Measurements from ENCODE around the gene KIFC3.
"Not testable (repeated sequence)": the region's sequence is repeated elsewhere in the genome, so short reads cannot be mapped to it uniquely, and the experiment has no call there.

KIFC3 gene

DNA sequence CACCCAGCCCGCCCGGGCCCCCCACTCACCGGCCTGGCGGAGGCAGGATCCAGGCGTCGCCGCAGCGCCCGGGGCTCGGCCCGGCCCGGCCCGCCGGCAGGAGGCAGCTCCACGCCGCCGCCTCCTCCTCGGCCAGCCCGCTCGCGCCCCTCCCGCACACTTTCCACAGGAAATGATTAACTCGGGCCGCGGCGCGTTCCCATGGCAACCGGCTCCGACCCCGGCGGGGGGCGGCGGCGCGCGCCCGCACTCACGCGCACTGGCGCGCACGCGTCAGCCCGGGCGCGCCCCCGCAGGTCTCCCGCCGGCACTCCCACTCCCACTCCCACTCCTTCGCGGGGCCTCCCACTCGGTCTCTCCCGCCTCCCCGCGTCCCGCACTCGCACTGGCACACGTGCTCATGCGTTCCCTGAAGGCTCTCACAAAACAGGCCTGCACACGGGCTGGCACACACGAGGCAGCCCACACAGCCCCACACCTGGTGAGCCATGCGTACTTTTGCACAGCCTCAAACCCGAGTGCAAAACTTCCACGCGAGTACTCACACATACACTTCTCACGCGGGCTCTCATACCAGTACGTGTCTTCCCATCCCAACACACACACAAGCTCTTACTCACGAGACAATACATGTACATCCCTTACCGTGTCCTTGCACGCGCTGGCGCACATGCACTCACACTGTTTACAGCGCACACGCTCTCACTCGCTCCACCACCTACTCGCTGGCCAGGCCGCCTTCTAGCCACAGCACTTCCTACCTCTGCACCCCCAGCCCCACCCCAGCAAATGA is at the start of gene KIFC3:
Gene KIFC3, minus strand, starts transcription at position 151 of the 793 bp plus-strand sequence. CDS start 4,248 bp downstream, outside the sequence.
- peak; percentile 78 for DNase-seq (ENCODE audit: low spot score)

DNA sequence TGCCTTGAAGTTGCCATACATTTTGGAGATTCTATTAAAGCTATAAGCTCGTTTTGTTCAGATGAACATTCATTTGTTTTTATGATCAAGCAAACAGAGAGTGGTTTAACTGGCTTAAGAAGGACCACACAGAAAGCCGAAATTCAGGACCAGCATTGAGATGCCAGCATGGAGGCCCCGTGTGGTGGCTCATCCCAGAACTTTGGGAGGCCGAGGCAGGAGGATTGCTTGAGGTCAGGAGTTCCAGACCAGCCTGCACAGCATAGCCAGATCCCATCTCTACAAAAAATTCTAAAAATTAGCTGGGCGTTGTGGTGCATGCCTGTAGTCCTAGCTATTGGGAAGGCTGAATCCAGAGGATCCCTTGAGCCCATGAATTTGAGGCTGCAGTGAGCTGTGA is 45.9 kb upstream of the KIFC3 start:
- DNase-seq (ENCODE audit: low spot score), result no peak

DNA sequence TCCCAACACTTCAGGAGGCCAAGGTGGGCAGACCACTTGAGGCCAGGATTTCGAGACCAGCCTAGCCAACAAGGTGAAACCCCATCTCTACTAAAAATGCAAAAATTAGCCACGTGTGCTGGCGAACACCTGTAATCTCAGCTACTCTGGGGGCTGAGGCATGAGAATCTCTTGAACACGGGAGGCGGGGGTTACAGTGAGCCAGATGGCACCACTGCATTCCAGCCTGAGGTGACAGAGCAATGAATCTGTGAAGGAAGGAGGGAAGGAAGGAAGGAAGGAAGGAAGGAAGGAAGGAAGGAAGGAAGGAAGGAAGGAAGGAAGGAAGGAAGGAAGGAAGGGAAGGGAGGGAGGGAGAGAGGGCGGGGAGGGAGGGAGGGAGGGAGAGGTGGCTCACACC is 44.6 kb upstream of the KIFC3 start:
- DNase-seq (ENCODE audit: low spot score), result not testable (repeated sequence)

- no peak for DNase-seq (ENCODE audit: low spot score)
These were observed 43.9 kb upstream of the KIFC3 start for GRCh38 chr16:57846078-57846697.

GRCh38 chr16:57845115-57845514 is 42.8 kb upstream of the KIFC3 start:
- no peak for DNase-seq (ENCODE audit: low spot score)

DNA sequence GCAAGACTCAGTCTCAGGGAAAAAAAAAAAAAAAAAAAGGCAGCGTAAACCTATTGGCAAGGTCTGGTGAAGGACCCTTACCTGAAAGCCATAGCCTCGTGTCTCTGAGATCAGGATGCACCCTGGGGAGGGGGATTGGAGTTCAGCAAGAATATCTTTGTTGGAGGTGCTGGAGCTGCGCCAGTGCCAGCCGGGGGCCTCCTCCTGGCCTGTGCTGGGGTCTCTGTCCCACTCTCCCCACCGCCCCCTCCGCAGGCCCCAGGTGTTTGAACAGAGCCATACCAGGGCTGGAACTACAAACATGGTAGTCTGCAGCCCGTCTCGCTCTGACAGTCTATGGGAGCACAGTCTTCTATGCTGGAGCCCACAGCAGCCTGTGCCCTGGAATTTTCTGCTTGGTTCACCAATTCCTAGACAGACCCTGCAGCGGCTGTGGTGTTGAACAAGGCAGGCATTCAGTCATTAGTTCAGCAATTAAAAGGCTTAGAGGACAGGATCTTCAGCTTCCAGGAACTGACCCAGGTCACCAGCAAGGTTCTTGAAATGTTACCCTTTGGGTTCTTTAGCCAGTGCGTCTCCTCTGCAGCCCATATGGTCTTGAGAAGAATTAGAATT is 42.2 kb upstream of the KIFC3 start:
- no peak for DNase-seq (ENCODE audit: low spot score)

DNA sequence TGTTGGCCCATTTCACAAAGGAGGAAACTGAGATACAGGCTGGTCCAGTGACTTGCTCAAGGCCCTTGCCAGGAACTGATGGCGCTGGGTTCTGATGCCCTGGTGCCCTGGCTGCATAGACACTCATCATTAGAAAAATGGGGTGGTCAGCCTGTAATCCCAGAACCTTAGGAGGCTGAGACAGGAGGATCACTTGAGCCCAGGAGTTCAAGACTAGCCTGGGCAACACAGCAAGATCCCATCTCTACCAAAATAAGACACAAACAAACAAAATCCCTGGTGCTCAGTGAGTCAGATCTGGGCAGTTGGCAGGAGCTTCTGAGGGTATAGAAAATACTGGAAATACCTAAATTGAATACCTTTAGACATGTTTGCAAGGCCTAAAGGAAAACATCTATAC is 41.1 kb upstream of the KIFC3 start:
- DNase-seq (ENCODE audit: low spot score), result no peak

GRCh38 chr16:57842601-57843000 is 40.3 kb upstream of the KIFC3 start:
- no peak for DNase-seq (ENCODE audit: low spot score)

DNA sequence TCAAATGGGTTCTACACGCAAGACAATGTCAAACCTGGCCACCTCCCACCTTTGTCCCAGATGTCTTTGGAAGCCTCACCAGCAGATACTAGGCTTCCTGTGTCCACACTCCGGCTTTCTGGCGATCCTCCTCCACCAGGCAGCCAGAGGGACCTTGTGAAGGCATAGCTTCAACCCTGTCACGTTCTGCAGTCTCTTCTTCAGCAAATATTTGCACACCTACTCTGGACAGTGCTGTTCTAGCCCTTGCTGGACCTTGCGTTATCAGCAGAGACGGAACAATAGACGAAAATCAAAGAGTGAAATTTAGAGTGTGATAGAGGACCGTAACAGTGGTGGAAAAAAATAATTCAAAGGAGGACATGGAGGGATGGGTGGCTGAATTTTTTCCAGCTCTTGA is 38.5 kb upstream of the KIFC3 start:
- DNase-seq (ENCODE audit: low spot score), result no peak

DNA sequence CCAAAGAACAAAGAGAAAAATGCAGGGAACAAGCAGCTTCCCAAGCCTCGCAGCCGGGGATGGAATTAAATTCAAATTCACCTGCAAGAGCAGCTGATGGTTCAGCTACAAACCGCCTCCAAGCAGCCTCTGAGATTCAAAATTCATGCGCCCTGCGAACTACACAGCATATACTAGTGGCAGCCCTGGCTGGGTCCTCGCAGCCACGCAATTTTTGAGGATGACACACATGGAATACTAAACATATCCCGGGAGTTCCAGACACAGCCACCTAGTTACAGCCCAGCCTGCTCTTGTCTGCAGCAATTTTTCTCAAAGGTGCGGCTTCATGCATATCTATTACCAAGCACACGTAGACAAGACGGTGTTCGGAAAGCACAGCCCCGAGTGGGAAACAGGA is 35.9 kb upstream of the KIFC3 start:
- no peak for DNase-seq (ENCODE audit: low spot score)

DNA sequence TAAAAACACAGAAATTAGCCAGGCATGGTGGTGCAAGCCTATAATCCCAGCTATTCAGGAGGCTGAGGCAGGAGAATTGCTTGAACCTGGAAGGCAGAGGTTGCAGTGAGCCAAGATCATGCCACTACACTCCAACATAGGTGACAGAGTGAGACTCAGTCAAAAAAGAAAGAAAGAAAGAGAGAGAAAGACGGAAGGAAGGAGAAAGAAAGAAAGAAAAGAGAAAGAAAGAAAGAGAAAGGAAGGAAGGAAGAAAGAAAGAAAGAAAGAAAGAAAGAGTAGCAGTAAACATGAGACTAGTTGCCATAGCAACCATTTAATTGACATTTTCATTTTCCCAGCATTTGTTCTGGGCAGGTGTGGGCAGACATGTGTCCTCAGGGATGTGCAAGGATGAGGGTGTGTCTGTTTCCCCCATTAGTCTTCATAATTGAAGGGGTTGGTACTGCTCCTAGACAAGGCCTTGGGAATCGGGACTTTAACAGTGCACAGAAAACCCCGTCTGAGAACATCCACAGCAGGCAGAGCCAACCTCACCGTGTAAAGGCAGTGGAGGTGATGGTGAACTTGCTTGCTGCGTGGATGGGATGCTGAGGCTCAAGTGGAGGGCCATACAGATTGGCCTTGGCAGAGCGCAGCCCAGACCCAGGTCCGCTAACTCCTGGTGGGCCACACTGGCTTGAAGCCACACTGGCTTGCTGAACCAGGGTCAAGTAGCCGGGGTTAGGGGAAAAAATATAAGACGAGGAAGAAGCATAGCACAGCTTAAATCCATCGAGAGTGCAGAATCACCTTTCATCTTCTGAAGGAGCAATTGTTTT is 35.2 kb upstream of the KIFC3 start:
- DNase-seq (ENCODE audit: low spot score), result no peak

DNA sequence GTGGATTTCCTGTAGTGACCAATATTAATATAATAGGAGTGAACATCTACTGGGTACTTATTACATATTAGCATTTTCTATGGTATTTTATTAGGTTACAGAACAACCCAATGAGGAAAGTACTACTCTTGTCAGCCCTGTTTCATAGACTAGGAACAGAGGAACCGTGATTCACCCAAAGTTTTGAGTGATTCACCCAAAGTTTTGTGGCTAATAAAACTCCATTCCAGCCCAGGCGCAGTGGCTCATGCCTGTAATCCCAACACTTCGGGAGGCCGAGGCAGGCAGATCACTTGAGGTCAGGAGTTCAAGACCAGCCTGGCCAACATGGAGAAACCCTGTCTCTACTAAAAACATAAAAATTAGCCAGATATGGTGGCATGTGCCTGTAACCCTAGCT is 33.1 kb upstream of the KIFC3 start:
- not testable (repeated sequence) for DNase-seq (ENCODE audit: low spot score)

- DNase-seq (ENCODE audit: low spot score), result no peak
These were observed 32.6 kb upstream of the KIFC3 start for GRCh38 chr16:57834936-57835335.

GRCh38 chr16:57830890-57831484 is 28.7 kb upstream of the KIFC3 start:
- no peak for DNase-seq (ENCODE audit: low spot score)

GRCh38 chr16:57829969-57830360 is 27.7 kb upstream of the KIFC3 start:
- DNase-seq (ENCODE audit: low spot score), result no peak

DNA sequence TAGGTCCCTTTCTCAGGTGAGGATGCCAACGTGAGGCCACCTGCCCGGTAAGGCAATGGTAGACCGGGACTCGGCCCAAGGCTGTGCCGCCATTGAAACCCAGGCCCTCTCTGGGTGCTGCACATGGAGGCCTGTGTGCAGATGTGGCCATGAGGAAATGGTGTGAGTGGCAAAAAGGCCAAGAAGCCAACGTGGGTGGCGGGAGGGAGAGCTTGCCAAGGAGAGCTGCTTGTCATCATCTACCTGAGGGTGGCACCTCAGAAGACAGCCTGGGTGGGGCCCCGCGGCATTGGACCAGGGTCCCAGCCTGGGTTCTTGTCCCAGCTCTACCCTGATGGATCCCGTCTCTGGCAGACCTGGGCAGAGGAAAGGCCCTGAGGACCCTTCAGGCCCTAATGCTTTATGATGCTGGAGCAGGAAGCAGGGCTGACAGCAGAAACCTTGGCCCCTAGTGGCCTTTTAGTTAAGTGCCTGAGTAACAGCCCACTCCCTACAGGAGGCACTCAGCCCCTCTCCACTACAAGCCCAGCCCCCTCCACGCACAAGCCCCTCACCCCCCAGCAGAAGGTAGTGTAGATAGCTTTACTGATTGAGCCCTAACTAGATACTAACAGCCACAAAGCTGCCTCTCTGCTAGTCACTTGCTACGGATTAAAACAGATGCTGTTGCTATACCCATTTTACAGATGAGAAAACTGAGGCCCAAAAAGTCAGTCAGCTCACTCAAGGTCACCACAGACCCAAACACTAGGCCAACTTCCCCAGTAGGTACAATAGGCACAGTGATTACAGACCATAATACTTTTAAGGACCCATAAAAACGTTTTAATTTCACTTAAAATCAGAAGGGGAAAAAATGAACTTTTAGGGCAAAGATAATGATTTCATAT is 26.2 kb upstream of the KIFC3 start:
- DNase-seq (ENCODE audit: low spot score), result no peak

GRCh38 chr16:57826706-57827625 is 24.7 kb upstream of the KIFC3 start:
- DNase-seq (ENCODE audit: low spot score), result no peak

- DNase-seq (ENCODE audit: low spot score), result no peak
These were observed 23.8 kb upstream of the KIFC3 start for GRCh38 chr16:57826052-57826451.

- DNase-seq (ENCODE audit: low spot score), result no peak
These were observed 23.2 kb upstream of the KIFC3 start for GRCh38 chr16:57825298-57826044.

All from CD4-positive, alpha-beta T cell treated with Interleukin-2 at 100 ng/mL for 4 hours (primary cell).